Measurements from ENCODE around the gene TEN1. TPM values are rescaled to one million over a fixed set of nuclear protein-coding genes. Genes with fewer than 3 reads are reported as not detected.
"Not testable (repeated sequence)": the region's sequence is repeated elsewhere in the genome, so short reads cannot be mapped to it uniquely, and the experiment has no call there.

Gene TEN1
- total and polyA plus RNA-seq, 2 of the 13 experiments (the other 11 are each of a cell fraction or from before 2014, with no cell fraction given): 18.0 to 21.3 TPM

DNA sequence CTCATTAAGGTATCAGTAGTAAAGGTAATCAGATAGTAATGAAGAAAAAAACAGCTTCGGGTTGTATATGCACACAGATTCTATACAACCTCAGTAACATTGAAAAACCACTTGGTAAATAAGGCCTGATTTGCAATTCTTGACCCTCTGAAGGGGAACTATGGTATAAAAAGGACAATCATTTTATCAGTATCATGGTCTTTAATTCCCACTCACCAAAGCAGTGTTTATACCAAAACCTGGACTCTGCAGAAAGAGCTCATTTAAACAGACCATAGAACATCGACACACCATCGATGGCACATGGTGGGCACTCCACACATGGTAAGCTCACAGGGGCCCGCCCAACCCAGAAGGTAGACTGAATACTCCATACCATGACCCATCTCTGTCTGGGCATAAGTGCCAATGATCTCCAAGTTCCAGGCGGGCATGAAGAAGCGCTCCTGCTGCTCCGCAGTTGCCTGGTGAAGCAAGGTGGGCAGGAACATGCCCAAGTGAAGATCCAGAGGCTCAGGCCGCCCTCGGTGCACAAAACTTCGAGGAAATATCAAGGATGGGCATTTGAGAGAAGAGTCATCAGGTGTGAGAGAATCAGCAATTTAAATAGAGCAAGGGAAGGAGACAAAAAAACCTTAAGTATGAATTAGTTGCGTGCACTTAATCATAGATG lies 19.1 kb upstream of the TEN1 start (continued):
- peak; percentile 49 for TF ChIP-seq ZNF687 (CRISPR knock-in tag; IDR thresholded peaks at IDR 0.05)
- TF ChIP-seq ZNF326 (CRISPR knock-in tag; IDR thresholded peaks at IDR 0.05; ENCODE audit: borderline replicate concordance): no peak
- TF ChIP-seq ZMYM4 (CRISPR knock-in tag; IDR thresholded peaks at IDR 0.05): 0 out of 2 replicates have a peak, but pooled peaks have one; percentile 33
- TF ChIP-seq PRPF4 (IDR thresholded peaks at IDR 0.05; ENCODE audit: low read depth, low read length, poor library complexity, severe bottlenecking): peak; percentile 25

GRCh38 chr17:75965468-75965867 lies 13.6 kb upstream of the TEN1 start:
- Histone ChIP-seq H3K79me2 (ENCODE audit: insufficient read depth, low read length) (peaks cover 75% of the 10 kb centered on the region), H3K27ac (ENCODE audit: extremely low read length, insufficient read depth, low read length) (peak overlapping the region; percentile 0), H3K9me3 (ENCODE audit: low read length) (no peaks in the 10 kb centered on the region), H3K9ac (ENCODE audit: insufficient read depth, low read depth, low read length) (no peak overlapping the region), H3K4me1 (ENCODE audit: insufficient read depth, low read length) (peaks cover 33% of the 10 kb centered on the region), H3K4me2 (ENCODE audit: low read depth, low read length) (no peak overlapping the region), H2AFZ (ENCODE audit: low read length) (no peak overlapping the region), H4K20me1 (ENCODE audit: insufficient read depth, low read length) (peaks cover 68% of the 10 kb centered on the region), H3K4me3 (replicated peaks in 1 of 3; ENCODE audit: insufficient read depth in 1 of 3, low read depth in 2 of 3, low read length in 3 of 3) (no peak overlapping the region), H3K27me3 (ENCODE audit: control insufficient read depth in 1 of 2, insufficient read depth in 2 of 2, low read length in 2 of 2) (no peaks in the 10 kb centered on the region), H3K36me3 (replicated peaks in 1 of 2; ENCODE audit: control insufficient read depth in 1 of 2, insufficient read depth in 2 of 2, low read length in 2 of 2) (peaks cover 19 to 51% of the 10 kb centered on the region in 2 experiments)
- BruUV-seq (replicated peaks): no TSS peak
- intact Hi-C loops (cut with micrococcal nuclease; ENCODE audit: unreplicated experiment): no loop called here
- CTCF ChIA-PET (ENCODE audit: low intra/inter-chr PET ratio, low total read pairs): no interaction called here
- 96% methylated on average over 6 of the region's 6 CpGs for WGBS (ENCODE audit: low lambda C conversion rate)
- no peak for FAIRE-seq
- no peak for ATAC-seq
- no peak for DNase-seq (ENCODE audit: low spot score)
- TF ChIP-seq ZNF121 (CRISPR knock-in tag; IDR thresholded peaks at IDR 0.05): peak; percentile 62; the same call in 1 of the 2 replicates
- no peak for TF ChIP-seq HDAC2 (CRISPR knock-in tag; IDR thresholded peaks at IDR 0.05)
- in situ Hi-C loops (cut with HindIII; ENCODE audit: extremely low pct_ligation_motif_present, low pct_unique_long_range_greater_than_20kb): no loop called here
- POLR2A ChIA-PET: interaction anchor here (1.0 to 2.4 kb wide), 4 partner anchors 11 to 32 kb away, joined by 3 to 9 read pairs (median 4); partner anchors contain the start of gene FBF1

GRCh38 chr17:75969044-75969443 lies 10.0 kb upstream of the TEN1 start:
- POLR2A ChIA-PET: interaction anchor here (0.9 to 1.5 kb wide), 4 partner anchors 10 to 64 kb away, joined by 3 to 7 read pairs (median 4); partner anchors contain the start of genes ACOX1 and TEN1
- Histone ChIP-seq H4K20me1 (ENCODE audit: insufficient read depth, low read length) (peaks cover 44% of the 10 kb centered on the region), H3K36me3 (replicated peaks in 1 of 2; ENCODE audit: control insufficient read depth in 1 of 2, insufficient read depth in 2 of 2, low read length in 2 of 2) (peaks cover 18 to 57% of the 10 kb centered on the region in 2 experiments), H3K79me2 (ENCODE audit: insufficient read depth, low read length) (peaks cover 75% of the 10 kb centered on the region), H3K4me1 (ENCODE audit: insufficient read depth, low read length) (peaks cover 51% of the 10 kb centered on the region)
- ATAC-seq; H3K9me3 ChIP-seq (ENCODE audit: low read length); H3K4me2 ChIP-seq (ENCODE audit: low read depth, low read length); FAIRE-seq; H3K4me3 ChIP-seq (replicated peaks in 1 of 3; ENCODE audit: insufficient read depth in 1 of 3, low read depth in 2 of 3, low read length in 3 of 3); DNase-seq (ENCODE audit: low spot score); H3K9ac ChIP-seq (ENCODE audit: insufficient read depth, low read depth, low read length); H3K27me3 ChIP-seq (ENCODE audit: control insufficient read depth in 1 of 2, insufficient read depth in 2 of 2, low read length in 2 of 2); BruUV-seq (replicated peaks); intact Hi-C loops (cut with micrococcal nuclease; ENCODE audit: unreplicated experiment); CTCF ChIA-PET (ENCODE audit: low intra/inter-chr PET ratio, low total read pairs); in situ Hi-C loops (cut with HindIII; ENCODE audit: extremely low pct_ligation_motif_present, low pct_unique_long_range_greater_than_20kb); H2AFZ ChIP-seq (ENCODE audit: low read length); H3K27ac ChIP-seq (ENCODE audit: extremely low read length, insufficient read depth, low read length): not testable (repeated sequence)
- WGBS (ENCODE audit: low lambda C conversion rate): 98% methylated on average over 10 of the region's 10 CpGs

Measured in HepG2 (cell line).